Measurements from ENCODE around the gene SAMD4A.

SAMD4A gene

GRCh38 chr14:54706769-54707168, 139.8 kb downstream of the SAMD4A start:
- no peak for DNase-seq (ENCODE audit: low read depth)

GRCh38 chr14:54708161-54708560, 141.2 kb downstream of the SAMD4A start:
- DNase-seq (ENCODE audit: low read depth) = no peak

- no peak for DNase-seq (ENCODE audit: low read depth)
Observed at GRCh38 chr14:54708982-54709381, 142.1 kb downstream of the SAMD4A start.

GRCh38 chr14:54709444-54709843, 142.5 kb downstream of the SAMD4A start:
- DNase-seq (ENCODE audit: low read depth) = no peak

- DNase-seq (ENCODE audit: low read depth) = no peak
Observed at GRCh38 chr14:54709867-54710266, 142.9 kb downstream of the SAMD4A start.

GRCh38 chr14:54711312-54711711, 144.4 kb downstream of the SAMD4A start:
- no peak for DNase-seq (ENCODE audit: low read depth)

- DNase-seq (ENCODE audit: low read depth) = no peak
Observed at GRCh38 chr14:54711812-54712464, 145.0 kb downstream of the SAMD4A start.

GRCh38 chr14:54712465-54713200, 145.7 kb downstream of the SAMD4A start:
- no peak for DNase-seq (ENCODE audit: low read depth)

GRCh38 chr14:54713379-54713778, 146.5 kb downstream of the SAMD4A start:
- DNase-seq (ENCODE audit: low read depth) = no peak

GRCh38 chr14:54715239-54715638, 148.3 kb downstream of the SAMD4A start:
- DNase-seq (ENCODE audit: low read depth) = no peak

GRCh38 chr14:54715811-54716210, 148.9 kb downstream of the SAMD4A start:
- DNase-seq (ENCODE audit: low read depth) = no peak

GRCh38 chr14:54716862-54717261, 149.9 kb downstream of the SAMD4A start:
- DNase-seq (ENCODE audit: low read depth) = no peak

- DNase-seq (ENCODE audit: low read depth) = no peak
Observed at GRCh38 chr14:54718046-54718445, 151.1 kb downstream of the SAMD4A start.

- no peak for DNase-seq (ENCODE audit: low read depth)
Observed at GRCh38 chr14:54719406-54719805, 152.5 kb downstream of the SAMD4A start.

GRCh38 chr14:54722791-54723432, 156.0 kb downstream of the SAMD4A start:
- DNase-seq (ENCODE audit: low read depth) = no peak

- DNase-seq (ENCODE audit: low read depth) = no peak
Observed at GRCh38 chr14:54724123-54724522, 157.2 kb downstream of the SAMD4A start.

- no peak for DNase-seq (ENCODE audit: low read depth)
Observed at GRCh38 chr14:54724676-54725325, 157.9 kb downstream of the SAMD4A start.

- DNase-seq (ENCODE audit: low read depth) = no peak
Observed at GRCh38 chr14:54725998-54726397, 159.1 kb downstream of the SAMD4A start.

- DNase-seq (ENCODE audit: low read depth) = no peak
Observed at GRCh38 chr14:54727929-54728328, 161.0 kb downstream of the SAMD4A start.

- no peak for DNase-seq (ENCODE audit: low read depth)
Observed at GRCh38 chr14:54728700-54729527, 162.0 kb downstream of the SAMD4A start.

- no peak for DNase-seq (ENCODE audit: low read depth)
Observed at GRCh38 chr14:54730156-54730961, 163.4 kb downstream of the SAMD4A start.

All from stimulated activated CD8-positive, alpha-beta memory T cell treated with anti-CD3 and anti-CD28 coated beads, Interleukin-15, amount 100 ng/mL, for 24 hours (primary cell).